H1 (cell line): Measurements from ENCODE around the gene RAPGEF6. TPM values are rescaled to one million over a fixed set of nuclear protein-coding genes. Genes with fewer than 3 reads are reported as not detected.

ENCODE experiments used
- CTCF ChIA-PET: fragments of 300-600 bp; sonication (Branson Sonifier 250); formaldehyde crosslinking; loops from one replicate; lab custom pipeline; 2021; ENCODE audit not compliant: partially characterized antibody; lab: Charles Lee
- POLR2A ChIA-PET: fragments of 300-600 bp; sonication (Branson Sonifier 250); formaldehyde crosslinking; loops from one replicate; lab custom pipeline; 2021; ENCODE audit warnings: inconsistent platforms; ENCODE audit not compliant: partially characterized antibody; lab: Charles Lee
- DNase-seq, 2 experiments: peaks; one replicate each; pipeline versions ENCODE4 v3.0.0 to v3.0.0-alpha.2; 2010 to 2022; ENCODE audit warnings: low spot score in 2 of 2, low read depth in 1 of 2, mixed read lengths in 1 of 2
- FAIRE-seq: peaks from 2 replicates; lab custom pipeline; 2011; peaks lifted over from hg19 to GRCh38; lab: Jason Lieb, UNC
- H2AFZ ChIP-seq: 2 replicates; pipeline ENCODE4 v1.8.1; 2012; ENCODE audit warnings: low read length, inconsistent platforms
- H2AK5ac ChIP-seq: 2 replicates; pipeline ENCODE4 v1.6.1; 2013; ENCODE audit warnings: low read depth, low read length
- H2BK120ac ChIP-seq: replicated peaks from 2 replicates; pipeline ENCODE3; 2013; ENCODE audit warnings: low read depth, low read length, inconsistent platforms
- H2BK12ac ChIP-seq: 2 replicates; pipeline ENCODE4 v1.6.1; 2013; ENCODE audit warnings: low read depth, low read length
- H2BK15ac ChIP-seq: 2 replicates; pipeline ENCODE4 v1.6.1; 2013; ENCODE audit warnings: low read length
- H2BK20ac ChIP-seq: 2 replicates; pipeline ENCODE4 v1.6.1; 2013; ENCODE audit warnings: low read length
- H2BK5ac ChIP-seq: 2 replicates; pipeline ENCODE4 v1.6.1; 2013; ENCODE audit warnings: low read depth, low read length
- H3K14ac ChIP-seq: 2 replicates; pipeline ENCODE4 v1.6.1; 2013; ENCODE audit warnings: inconsistent platforms; ENCODE audit not compliant: insufficient read length
- H3K18ac ChIP-seq: 2 replicates; pipeline ENCODE4 v1.6.1; 2013; ENCODE audit warnings: low read length; ENCODE audit errors: extremely low read depth
- H3K23ac ChIP-seq: 2 replicates; pipeline ENCODE4 v1.6.1; 2013; ENCODE audit warnings: inconsistent platforms; ENCODE audit not compliant: insufficient read length
- H3K23me2 ChIP-seq: 2 replicates; pipeline ENCODE4 v1.6.1; 2013; ENCODE audit warnings: low read depth, low read length
- H3K27ac ChIP-seq: 2 replicates; pipeline ENCODE4 v1.6.1; 2011; ENCODE audit warnings: low read depth, low read length, inconsistent platforms
- H3K27me3 ChIP-seq, 4 experiments: replicated peaks in 1 of 4; 1 replicate in 1 of 4; 2 replicates in 3 of 4; pipeline versions ENCODE4 v1.6.1 to v1.8.1; 2011 to 2013; ENCODE audit warnings: low read length in 3 of 4, mild to moderate bottlenecking in 3 of 4, inconsistent platforms in 2 of 4, mixed read lengths in 2 of 4, moderate library complexity in 1 of 4; ENCODE audit not compliant: control insufficient read depth in 3 of 4, insufficient read depth in 3 of 4; ENCODE audit errors: extremely low read depth in 1 of 4
- H3K36me3 ChIP-seq, 4 experiments: 2 replicates each; pipeline versions ENCODE4 v1.6.1 to v1.8.1; 2011 to 2013; ENCODE audit warnings: mild to moderate bottlenecking in 4 of 4, low read length in 3 of 4, moderate library complexity in 2 of 4, control low read depth in 1 of 4, inconsistent platforms in 1 of 4; ENCODE audit not compliant: insufficient read depth in 4 of 4, control insufficient read depth in 2 of 4
- H3K4ac ChIP-seq: replicated peaks from 2 replicates; pipeline ENCODE3; 2013; ENCODE audit warnings: low read length, low read depth, mixed read lengths, inconsistent platforms; ENCODE audit not compliant: insufficient read length
- H3K4me1 ChIP-seq, 4 experiments: replicated peaks in 1 of 4; 1 replicate in 1 of 4; 2 replicates in 3 of 4; pipeline versions ENCODE4 v1.6.1 to v1.8.1; 2011 to 2013; ENCODE audit warnings: low read length in 3 of 4, inconsistent platforms in 2 of 4, mixed read lengths in 1 of 4; ENCODE audit not compliant: insufficient read depth in 4 of 4, control insufficient read depth in 3 of 4
- H3K4me2 ChIP-seq, 2 experiments: 2 replicates each; pipeline versions ENCODE4 v1.6.1 to v1.8.1; 2011 to 2013; ENCODE audit warnings: low read depth in 2 of 2, low read length in 2 of 2, control low read depth in 1 of 2, inconsistent platforms in 1 of 2, mild to moderate bottlenecking in 1 of 2; ENCODE audit not compliant: insufficient read depth in 1 of 2
- H3K4me3 ChIP-seq, 4 experiments: fragments of 200-600, 300-600 bp in 1 of 4; sonication (generic), shearing (Covaris generic), sonication (Bioruptor Twin) in 1 of 4; 2 replicates each; pipeline versions ENCODE4 v1.5.1 to v1.8.1; 2011 to 2016; ENCODE audit warnings: low read length in 4 of 4, low read depth in 3 of 4, control low read depth in 2 of 4, inconsistent platforms in 2 of 4, mild to moderate bottlenecking in 2 of 4, mixed read lengths in 1 of 4, moderate library complexity in 1 of 4; ENCODE audit not compliant: insufficient read depth in 2 of 4; ENCODE audit errors: extremely low read depth in 1 of 4
- H3K56ac ChIP-seq: replicated peaks from 2 replicates; pipeline ENCODE3; 2013; ENCODE audit warnings: low read depth, mild to moderate bottlenecking, mixed read lengths, low read length, inconsistent platforms; ENCODE audit not compliant: insufficient read length
- H3K79me1 ChIP-seq: 2 replicates; pipeline ENCODE4 v1.6.1; 2013; ENCODE audit warnings: low read depth, low read length, control low read depth
- H3K79me2 ChIP-seq, 2 experiments: 2 replicates each; pipeline versions ENCODE4 v1.6.1 to v1.8.1; 2012 to 2013; ENCODE audit warnings: low read length in 2 of 2, mild to moderate bottlenecking in 2 of 2, inconsistent platforms in 1 of 2; ENCODE audit not compliant: insufficient read depth in 2 of 2, control insufficient read depth in 1 of 2
- H3K9ac ChIP-seq, 4 experiments: replicated peaks in 1 of 4; 1 replicate in 1 of 4; 2 replicates in 3 of 4; pipeline versions ENCODE4 v1.6.1 to v1.8.1; 2011 to 2013; ENCODE audit warnings: low read depth in 3 of 4, low read length in 3 of 4, control low read depth in 2 of 4, mild to moderate bottlenecking in 2 of 4, moderate library complexity in 2 of 4, inconsistent platforms in 1 of 4; ENCODE audit errors: extremely low read depth in 1 of 4
- H3K9me3 ChIP-seq, 2 experiments: 2 replicates each; pipeline versions ENCODE4 v1.6.1 to v1.8.1; 2012 to 2013; ENCODE audit warnings: mild to moderate bottlenecking in 2 of 2, moderate library complexity in 2 of 2, control low read depth in 1 of 2, inconsistent platforms in 1 of 2, low read depth in 1 of 2, low read length in 1 of 2, mixed read lengths in 1 of 2; ENCODE audit not compliant: insufficient read depth in 2 of 2
- H4K20me1 ChIP-seq, 2 experiments: replicated peaks in 1 of 2; 2 replicates each; pipeline versions ENCODE3 to v1.8.1; 2011 to 2013; ENCODE audit warnings: inconsistent platforms in 2 of 2, low read length in 2 of 2, mild to moderate bottlenecking in 1 of 2; ENCODE audit not compliant: insufficient read depth in 2 of 2, control insufficient read depth in 1 of 2
- H4K5ac ChIP-seq: 2 replicates; pipeline ENCODE4 v1.6.1; 2013; ENCODE audit warnings: low read length, low read depth, mixed read lengths, inconsistent platforms; ENCODE audit not compliant: insufficient read length
- H4K8ac ChIP-seq: 2 replicates; pipeline ENCODE4 v1.8.0; 2013; ENCODE audit warnings: mild to moderate bottlenecking, moderate library complexity, low read length, inconsistent platforms; ENCODE audit not compliant: insufficient read depth; ENCODE audit errors: extremely low read depth
- H4K91ac ChIP-seq: replicated peaks from 2 replicates; pipeline ENCODE3; 2013; ENCODE audit warnings: low read length, mixed read lengths, inconsistent platforms; ENCODE audit not compliant: insufficient read length
- ASH2L ChIP-seq: fragments of 200-600, 300-600 bp; sonication (generic); IDR thresholded peaks from one replicate; pipeline ENCODE4 v1.7.1; 2017; ENCODE audit warnings: low read length
- BRCA1 ChIP-seq: IDR thresholded peaks from 2 replicates; pipeline ENCODE4 v1.6.1; 2012; ENCODE audit warnings: low read depth, low read length, improper control_type of control experiment
- CTCF ChIP-seq, 3 experiments: IDR thresholded peaks; 1 replicate in 2 of 3; 2 replicates in 1 of 3; pipeline versions ENCODE4 v1.5.1 to v1.6.1; 2011; ENCODE audit warnings: low read length in 3 of 3, mild to moderate bottlenecking in 3 of 3, inconsistent platforms in 2 of 3, low read depth in 1 of 3, moderate library complexity in 1 of 3; ENCODE audit not compliant: insufficient read depth in 1 of 3; ENCODE audit errors: control extremely low read depth in 1 of 3
- HDAC6 ChIP-seq: IDR thresholded peaks from one replicate; pipeline ENCODE4 v1.7.1; 2012; ENCODE audit warnings: low read depth, mild to moderate bottlenecking, inconsistent platforms, low read length, moderate library complexity
- RAD21 ChIP-seq, 2 experiments: IDR thresholded peaks in 1 of 2; conservative IDR thresholded peaks in 1 of 2; 2 replicates each; pipeline ENCODE4 v1.6.1; 2011; ENCODE audit warnings: low read depth in 2 of 2, low read length in 2 of 2, improper control_type of control experiment in 1 of 2, inconsistent platforms in 1 of 2, mild to moderate bottlenecking in 1 of 2, moderate library complexity in 1 of 2
- RFX5 ChIP-seq: IDR thresholded peaks from 2 replicates; pipeline ENCODE4 v1.6.1; 2011; ENCODE audit warnings: low read depth, low read length, improper control_type of control experiment, borderline replicate concordance
- SAP30 ChIP-seq: fragments of 300-600 bp; sonication (generic); IDR thresholded peaks from 2 replicates; pipeline ENCODE4 v1.7.1; 2012; ENCODE audit warnings: low read length, moderate library complexity, mild to moderate bottlenecking, inconsistent platforms; ENCODE audit not compliant: insufficient read depth, insufficient replicate concordance
- SIX5 ChIP-seq: IDR thresholded peaks from 2 replicates; pipeline ENCODE4 v1.6.1; 2011; ENCODE audit warnings: mild to moderate bottlenecking, low read depth, low read length
- WGBS, 2 experiments: shearing (Covaris generic) in 1 of 2; methylation state at CpG; one replicate each; pipeline versions ENCODE4 v1.1.6 to v1.1.7; 2013 to 2015; ENCODE audit warnings: low lambda C conversion rate in 2 of 2, mixed read lengths in 2 of 2, inconsistent platforms in 1 of 2, low coverage in 1 of 2, missing lambda C conversion rate in 1 of 2; ENCODE audit not compliant: insufficient replicate concordance in 2 of 2, insufficient coverage in 1 of 2, insufficient read length in 1 of 2; ENCODE audit errors: extremely low coverage in 1 of 2, missing lambda C conversion rate in 1 of 2; 5-methylcytosine and 5-hydroxymethylcytosine counted together
- polyA plus RNA-seq, 7 experiments: library from polyadenylated mRNA; depleted of rRNA in 3 of 7; stranded (reverse) in 5 of 7; unstranded in 2 of 7; fragments of >200 nt in 5 of 7; fragments of 200-250 nt in 2 of 7; gene quantifications; 1 replicate in 5 of 7; 2 replicates in 1 of 7; 4 replicates in 1 of 7; pipeline versions ENCODE4 v1.2.1 to v1.2.3, GENCODE V29; 2011 to 2013; ENCODE audit warnings: missing spikeins in 2 of 7, mixed read lengths in 2 of 7
- total RNA-seq: library from RNA; stranded (reverse); fragmentation: NEBNext Ultra II Directional; extraction: Animal tissue kit (Norgen Biotek cat#: 25700); gene quantifications from 2 replicates; pipeline ENCODE4 v1.2.1, GENCODE V29; 2021

RAPGEF6 gene
- total and polyA plus RNA-seq, 2 of the 8 experiments (the other 6 are each of a cell fraction or from before 2014, with no cell fraction given): 4.8 to 20.0 TPM

- Histone ChIP-seq H3K79me1 (no peaks in the 10 kb centered on the region), H2BK120ac (no peak overlapping the region), H4K91ac (no peak overlapping the region), H2BK20ac (no peak overlapping the region), H3K27ac (no peak overlapping the region), H3K14ac (no peak overlapping the region), H3K23me2 (no peaks in the 10 kb centered on the region), H3K56ac (no peak overlapping the region), H4K8ac (no peak overlapping the region), H2AFZ (no peak overlapping the region), H3K4me3 (no peak overlapping the region), H3K79me2 (no peaks in the 10 kb centered on the region), H2BK12ac (no peak overlapping the region), H3K27me3 (no peaks in the 10 kb centered on the region), H3K4me2 (no peak overlapping the region), H2BK15ac (no peak overlapping the region), H3K9ac (no peak overlapping the region), H3K9me3 (no peaks in the 10 kb centered on the region), H3K18ac (no peak overlapping the region), H3K23ac (no peak overlapping the region), H2AK5ac (no peak overlapping the region), H2BK5ac (no peak overlapping the region), H4K5ac (no peak overlapping the region), H3K4ac (no peak overlapping the region), H3K4me1 (peaks cover 0 to 4% (median 0%) of the 10 kb centered on the region in 4 experiments; a peak in 1 of 7 replicates), H4K20me1 (peaks cover 0 to 6% of the 10 kb centered on the region in 2 experiments), H3K36me3 (no peaks in the 10 kb centered on the region)
- DNase-seq (peak in 1 of 2 experiments; percentile 31), FAIRE-seq (peak; percentile 94)
- CTCF ChIA-PET: interaction anchor here (0.6 to 2.8 kb wide), 37 partner anchors 9 to 458 kb away, joined by 3 to 21 read pairs (median 4); partner anchors contain the start of genes CDC42SE2 and HINT1
- 63% methylated on average over 3 of the region's 3 CpGs; no CpG with 5 or more reads in 1 of the 2 experiments for WGBS, 2 experiments
- POLR2A ChIA-PET: interaction anchor here (1.2 kb wide), 1 partner anchor 70 kb away, joined by 4 read pairs; no protein-coding TSS in a partner anchor
- no peak for TF ChIP-seq BRCA1
- no peak for TF ChIP-seq SAP30
- TF ChIP-seq RFX5: no peak
- peak; percentile 93 for TF ChIP-seq RAD21 (IDR thresholded peaks at IDR 0.05 in 1 of 2, conservative IDR thresholded peaks at IDR 0.05 in 1 of 2; ENCODE audit: low read depth in 2 of 2, low read length in 2 of 2)
- no peak for TF ChIP-seq HDAC6
- peak; percentile 16 to 88 (median 76) for TF ChIP-seq CTCF (IDR thresholded peaks at IDR 0.05; ENCODE audit: control extremely low read depth in 1 of 3, insufficient read depth in 1 of 3, low read depth in 1 of 3, low read length in 3 of 3)
- TF ChIP-seq ASH2L: no peak
- TF ChIP-seq SIX5: no peak
Observed at GRCh38 chr5:131382407-131383395, 252.3 kb downstream of the RAPGEF6 start.
